OCI-LY1 (cell line): ENCODE data around the gene SFXN2.

ENCODE experiments used
- H2AFZ ChIP-seq: fragments of 200-600 bp; sonication (generic), shearing (Covaris generic); 2 replicates; pipeline ENCODE4 v1.6.0; 2014; ENCODE audit warnings: antibody characterized with exemption, mild to moderate bottlenecking, low read length
- H3F3A ChIP-seq: fragments of 200-600 bp; sonication (generic), shearing (Covaris generic); 2 replicates; pipeline ENCODE4 v1.6.0; 2014; ENCODE audit warnings: mild to moderate bottlenecking, antibody characterized with exemption, low read length, moderate library complexity; ENCODE audit not compliant: insufficient read depth
- H3K27ac ChIP-seq: fragments of 200-600 bp; sonication (generic); 2 replicates; pipeline ENCODE4 v1.5.1; 2014; ENCODE audit warnings: low read length, mixed run types, mild to moderate bottlenecking, low read depth; ENCODE audit not compliant: poor library complexity, severe bottlenecking
- H3K27me3 ChIP-seq: fragments of 200-600 bp; sonication (generic); 2 replicates; pipeline ENCODE4 v1.6.0; 2014; ENCODE audit warnings: antibody characterized with exemption, mild to moderate bottlenecking, low read length, moderate library complexity; ENCODE audit not compliant: insufficient read depth
- H3K36me3 ChIP-seq: fragments of 200-600 bp; sonication (generic); 2 replicates; pipeline ENCODE4 v1.6.1; 2014; ENCODE audit warnings: mild to moderate bottlenecking, antibody characterized with exemption, low read length, moderate library complexity, mixed read lengths; ENCODE audit not compliant: insufficient read depth
- H3K4me1 ChIP-seq: fragments of 200-600 bp; sonication (generic); 2 replicates; pipeline ENCODE4 v1.5.1; 2014; ENCODE audit warnings: mild to moderate bottlenecking, low read length, moderate library complexity; ENCODE audit not compliant: insufficient read depth, severe bottlenecking
- H3K4me2 ChIP-seq: fragments of 200-600 bp; sonication (generic), shearing (Covaris generic); 2 replicates; pipeline ENCODE4 v1.6.1; 2014; ENCODE audit warnings: low read length
- H3K4me3 ChIP-seq: fragments of 200-600 bp; sonication (generic); 2 replicates; pipeline ENCODE4 v1.5.1; 2014; ENCODE audit warnings: low read length, low read depth, mild to moderate bottlenecking, mixed read lengths; ENCODE audit not compliant: poor library complexity, severe bottlenecking
- H3K79me2 ChIP-seq: fragments of 200-600 bp; shearing (Covaris generic); 2 replicates; pipeline ENCODE4 v1.6.1; 2016; ENCODE audit warnings: mixed run types, low read length, mixed read lengths; ENCODE audit not compliant: insufficient read depth
- H3K9ac ChIP-seq: fragments of 200-600 bp; sonication (generic), shearing (Covaris generic); 2 replicates; pipeline ENCODE4 v1.6.1; 2014; ENCODE audit warnings: mild to moderate bottlenecking, low read length, mixed read lengths
- H3K9me2 ChIP-seq: fragments of 200-600 bp; sonication (generic), shearing (Covaris generic); 2 replicates; pipeline ENCODE4 v1.6.1; 2014; ENCODE audit warnings: low read depth, mild to moderate bottlenecking, low read length, mixed read lengths
- H3K9me3 ChIP-seq: fragments of 200-600 bp; shearing (Covaris generic); 2 replicates; pipeline ENCODE4 v1.6.1; 2014; ENCODE audit warnings: low read length, mixed read lengths
- H4K20me1 ChIP-seq: fragments of 200-600 bp; sonication (generic), shearing (Covaris generic); 2 replicates; pipeline ENCODE4 v1.6.0; 2016; ENCODE audit warnings: mild to moderate bottlenecking, low read length; ENCODE audit not compliant: insufficient read depth
- EZH2 ChIP-seq: fragments of 200-600 bp; sonication (generic), shearing (Covaris generic); IDR thresholded peaks from 2 replicates; pipeline ENCODE4 v1.8.0; 2017; ENCODE audit warnings: borderline replicate concordance, mixed run types, mild to moderate bottlenecking, antibody characterized with exemption, low read length, moderate library complexity, mixed read lengths
- TF ChIP-seq, protein P1 (sequence below): fragments of 200-600 bp; sonication (generic), shearing (Covaris generic); IDR thresholded peaks from 2 replicates; pipeline ENCODE4 v1.5.1; 2017; ENCODE audit warnings: mild to moderate bottlenecking, antibody characterized with exemption, low read length, moderate library complexity, mixed read lengths

The SFXN2 gene

DNA sequence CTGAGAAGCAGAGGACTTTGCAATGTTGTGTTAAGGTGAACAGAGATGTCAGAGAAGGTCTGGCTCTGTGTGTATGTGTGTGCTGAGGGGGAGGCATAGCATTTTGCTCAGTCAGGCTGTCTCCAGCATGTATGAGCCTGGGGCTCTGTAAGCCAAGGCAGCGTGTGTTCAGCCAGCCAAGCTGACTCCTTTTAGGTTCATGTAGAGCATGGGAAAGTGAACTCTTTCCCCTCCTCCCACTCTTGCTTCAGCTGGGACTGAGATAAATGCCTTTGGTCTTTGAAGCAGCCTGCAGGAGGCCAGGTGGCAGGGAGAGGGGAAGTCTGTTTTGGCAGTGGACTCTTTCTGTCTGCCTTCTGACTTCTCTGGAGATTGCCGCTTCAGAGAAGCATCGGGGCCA is 3.8 kb downstream of the SFXN2 start:
- H3K79me2 ChIP-seq, result peaks cover 7% of the 10 kb centered on the region; the same call in 1 of the 2 replicates

DNA sequence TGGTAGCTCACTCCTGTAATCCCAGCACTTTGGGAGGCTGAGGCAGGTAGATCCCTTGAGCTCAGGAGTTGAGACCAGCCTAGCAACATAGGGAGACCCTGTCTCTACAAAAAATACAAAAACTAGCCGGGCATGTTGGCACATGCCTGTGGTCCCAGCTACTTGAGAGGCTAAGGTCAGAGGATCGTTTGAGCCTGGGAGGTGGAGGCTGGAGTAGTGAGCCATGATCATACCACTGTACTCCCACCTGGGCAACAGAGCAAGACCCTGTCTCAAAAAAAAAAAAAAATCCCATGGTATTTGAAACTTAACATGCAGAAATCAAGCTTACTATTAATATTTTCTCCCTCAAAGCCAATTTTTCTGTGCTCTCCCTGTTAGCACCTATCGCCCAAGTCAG is 5.9 kb downstream of the SFXN2 start:
- no peaks in the 10 kb centered on the region for H3F3A ChIP-seq
- H3K4me2 ChIP-seq, result no peak overlapping the region
- no peaks in the 10 kb centered on the region for H3K9me3 ChIP-seq
- TF ChIP-seq, protein P1, sequence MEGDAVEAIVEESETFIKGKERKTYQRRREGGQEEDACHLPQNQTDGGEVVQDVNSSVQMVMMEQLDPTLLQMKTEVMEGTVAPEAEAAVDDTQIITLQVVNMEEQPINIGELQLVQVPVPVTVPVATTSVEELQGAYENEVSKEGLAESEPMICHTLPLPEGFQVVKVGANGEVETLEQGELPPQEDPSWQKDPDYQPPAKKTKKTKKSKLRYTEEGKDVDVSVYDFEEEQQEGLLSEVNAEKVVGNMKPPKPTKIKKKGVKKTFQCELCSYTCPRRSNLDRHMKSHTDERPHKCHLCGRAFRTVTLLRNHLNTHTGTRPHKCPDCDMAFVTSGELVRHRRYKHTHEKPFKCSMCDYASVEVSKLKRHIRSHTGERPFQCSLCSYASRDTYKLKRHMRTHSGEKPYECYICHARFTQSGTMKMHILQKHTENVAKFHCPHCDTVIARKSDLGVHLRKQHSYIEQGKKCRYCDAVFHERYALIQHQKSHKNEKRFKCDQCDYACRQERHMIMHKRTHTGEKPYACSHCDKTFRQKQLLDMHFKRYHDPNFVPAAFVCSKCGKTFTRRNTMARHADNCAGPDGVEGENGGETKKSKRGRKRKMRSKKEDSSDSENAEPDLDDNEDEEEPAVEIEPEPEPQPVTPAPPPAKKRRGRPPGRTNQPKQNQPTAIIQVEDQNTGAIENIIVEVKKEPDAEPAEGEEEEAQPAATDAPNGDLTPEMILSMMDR, result no peak
- TF ChIP-seq EZH2, result no peak
- H3K27me3 ChIP-seq, result no peaks in the 10 kb centered on the region
- H3K9me2 ChIP-seq, result no peaks in the 10 kb centered on the region
- H3K4me3 ChIP-seq, result no peak overlapping the region
- H3K27ac ChIP-seq, result no peak overlapping the region
- H2AFZ ChIP-seq, result no peak overlapping the region
- H3K9ac ChIP-seq, result no peak overlapping the region
- H3K79me2 ChIP-seq, result peaks cover 7% of the 10 kb centered on the region; the same call in 1 of the 2 replicates
- peaks cover 30% of the 10 kb centered on the region for H3K36me3 ChIP-seq
- no peaks in the 10 kb centered on the region for H4K20me1 ChIP-seq
- peaks cover 29% of the 10 kb centered on the region for H3K4me1 ChIP-seq

More for the DNA sequence above, 3.8 kb downstream of the SFXN2 start:
- Histone ChIP-seq H3K9ac (no peak overlapping the region; the same call in 1 of the 2 replicates), H4K20me1 (no peaks in the 10 kb centered on the region), H3K4me1 (peaks cover 32% of the 10 kb centered on the region), H3F3A (no peaks in the 10 kb centered on the region), H3K4me2 (peak overlapping the region; percentile 46; the same call in 1 of the 2 replicates), H3K9me3 (no peaks in the 10 kb centered on the region), H3K27me3 (no peaks in the 10 kb centered on the region), H3K9me2 (no peaks in the 10 kb centered on the region), H3K4me3 (no peak overlapping the region), H3K36me3 (peaks cover 23% of the 10 kb centered on the region; the same call in 1 of the 2 replicates), H2AFZ (no peak overlapping the region), H3K27ac (peak overlapping the region; percentile 10)
- TF ChIP-seq EZH2, result no peak
- TF ChIP-seq, protein P1, result no peak

DNA sequence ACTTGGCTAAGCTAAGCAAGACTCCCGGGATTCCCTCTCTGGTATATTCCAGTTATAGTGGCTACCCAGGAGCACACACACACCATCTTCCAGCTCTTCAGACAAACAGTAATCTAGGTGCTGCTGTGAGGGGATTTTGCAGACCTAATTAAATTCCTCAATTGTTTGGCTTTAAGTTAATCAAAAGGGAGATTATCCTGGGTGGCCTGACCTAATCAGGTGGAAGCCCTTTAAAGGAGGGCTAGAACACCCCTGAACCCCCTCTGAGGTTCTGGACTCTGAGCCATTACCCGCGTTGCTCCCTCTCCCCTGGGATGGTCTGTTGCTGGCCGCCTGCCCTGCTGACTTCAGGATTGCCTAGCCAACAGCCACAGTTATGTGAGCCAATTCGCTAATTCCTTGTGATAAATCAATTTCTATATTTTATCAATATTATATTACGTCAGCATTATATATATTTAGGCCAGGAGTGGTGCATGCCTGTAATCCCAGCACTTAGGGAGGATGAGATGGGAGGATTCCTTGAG is 6.4 kb downstream of the SFXN2 start:
- Histone ChIP-seq H3K79me2 (peaks cover 4% of the 10 kb centered on the region; the same call in 1 of the 2 replicates), H3K27ac (no peak overlapping the region)

More for the DNA sequence above, 6.4 kb downstream of the SFXN2 start:
- no peaks in the 10 kb centered on the region for H4K20me1 ChIP-seq
- no peaks in the 10 kb centered on the region for H3K27me3 ChIP-seq
- H2AFZ ChIP-seq, result no peak overlapping the region
- TF ChIP-seq, protein P1, result no peak
- TF ChIP-seq EZH2, result no peak
- peaks cover 24% of the 10 kb centered on the region for H3K4me1 ChIP-seq
- H3K9ac ChIP-seq, result no peak overlapping the region
- H3K4me2 ChIP-seq, result no peak overlapping the region
- H3K9me3 ChIP-seq, result no peaks in the 10 kb centered on the region
- H3K4me3 ChIP-seq, result no peak overlapping the region
- no peaks in the 10 kb centered on the region for H3K9me2 ChIP-seq
- peaks cover 30% of the 10 kb centered on the region for H3K36me3 ChIP-seq
- H3F3A ChIP-seq, result no peaks in the 10 kb centered on the region
